Smooth muscle cell (in vitro differentiated cells): ENCODE results near the gene GABRR2. TPM values are rescaled to one million over a fixed set of nuclear protein-coding genes. Genes with fewer than 3 reads are reported as not detected.

Source experiments
- DNase-seq: peaks from one replicate; lab custom pipeline; 2025; ENCODE audit not compliant: unreplicated experiment; lab: John Stamatoyannopoulos, UW
- H2AFZ ChIP-seq: fragments of 200-600 bp; sonication (generic); 2 replicates; pipeline ENCODE4 v1.6.0; 2016; ENCODE audit warnings: antibody characterized with exemption, low read depth, mild to moderate bottlenecking
- H3F3A ChIP-seq: fragments of 200-600 bp; sonication (generic); 2 replicates; pipeline ENCODE4 v1.6.0; 2017; ENCODE audit warnings: antibody characterized with exemption, low read depth
- H3K27ac ChIP-seq: fragments of 200-600 bp; sonication (generic); 2 replicates; pipeline ENCODE4 v1.5.1; 2016; ENCODE audit warnings: low read depth, mild to moderate bottlenecking
- H3K27me3 ChIP-seq: fragments of 200-600 bp; sonication (generic); 2 replicates; pipeline ENCODE4 v1.6.1; 2016; ENCODE audit warnings: low read depth, mild to moderate bottlenecking
- H3K36me3 ChIP-seq: fragments of 200-600 bp; sonication (generic); 2 replicates; pipeline ENCODE4 v1.5.1; 2016; ENCODE audit warnings: low read depth
- H3K4me1 ChIP-seq: fragments of 200-600 bp; sonication (generic); 2 replicates; pipeline ENCODE4 v1.5.1; 2016; ENCODE audit warnings: low read depth
- H3K4me2 ChIP-seq: fragments of 200-600 bp; sonication (generic); 2 replicates; pipeline ENCODE4 v1.6.0; 2016; ENCODE audit warnings: mild to moderate bottlenecking
- H3K4me3 ChIP-seq: fragments of 200-600 bp; sonication (generic); 2 replicates; pipeline ENCODE4 v1.5.1; 2016; ENCODE audit warnings: mild to moderate bottlenecking
- H3K79me2 ChIP-seq: fragments of 200-600 bp; sonication (generic); 2 replicates; pipeline ENCODE4 v1.6.0; 2016; ENCODE audit warnings: low read depth, mild to moderate bottlenecking
- H3K9ac ChIP-seq: fragments of 200-600 bp; sonication (generic); 2 replicates; pipeline ENCODE4 v1.6.0; 2016; ENCODE audit warnings: low read depth
- H3K9me3 ChIP-seq: fragments of 200-600 bp; sonication (generic); replicated peaks from 2 replicates; pipeline ENCODE4 v1.5.1; 2016; ENCODE audit warnings: low read depth
- H4K20me1 ChIP-seq: fragments of 200-600 bp; sonication (generic); 2 replicates; pipeline ENCODE4 v1.6.0; 2016; ENCODE audit warnings: low read depth
- WGBS: methylation state at CpG from one replicate; pipeline ENCODE4 v1.1.7; 2016; ENCODE audit warnings: low lambda C conversion rate; 5-methylcytosine and 5-hydroxymethylcytosine counted together
- polyA plus RNA-seq: library from polyadenylated mRNA; unstranded; fragments of >200 nt; fragmentation: Nextera tagmentation; extraction: Ambion mirVana; gene quantifications from 2 replicates; pipeline ENCODE4 v1.2.1, GENCODE V29; 2016
- total RNA-seq: library from RNA; depleted of rRNA; stranded (reverse); fragments of >200 nt; gene quantifications from 2 replicates; pipeline ENCODE4 v1.2.3, GENCODE V29; 2014
- TF ChIP-seq, protein P1 (sequence below): fragments of 200-600 bp; sonication (generic); IDR thresholded peaks from 2 replicates; pipeline ENCODE4 v1.5.1; 2017; ENCODE audit warnings: borderline replicate concordance, mild to moderate bottlenecking, antibody characterized with exemption; ENCODE audit not compliant: insufficient read depth, poor library complexity, severe bottlenecking

Gene GABRR2
- total and polyA plus RNA-seq, 2 experiments from 2014 or later: 0.24 to 3.2 TPM

DNA sequence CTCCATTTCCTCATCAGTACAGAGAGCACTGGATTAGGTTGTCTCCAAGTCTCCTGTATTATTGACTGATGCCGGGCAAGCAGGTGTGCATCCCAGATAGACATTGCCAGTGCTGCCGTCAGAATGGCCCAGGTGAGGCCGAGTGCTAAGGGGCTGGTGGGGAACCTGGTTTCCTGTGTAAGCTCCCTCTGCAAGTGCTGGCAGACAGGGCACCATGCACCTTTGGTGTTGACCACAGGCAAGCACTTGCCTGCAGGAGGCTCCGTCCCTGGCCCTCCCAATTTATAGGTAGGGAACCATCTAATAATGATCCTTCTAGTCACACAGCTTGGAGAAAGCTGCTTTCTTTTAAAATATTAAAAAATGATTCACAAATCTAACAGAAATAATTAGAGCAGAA lies 98.7 kb downstream of the GABRR2 start:
- no peaks in the 10 kb centered on the region for H3K79me2 ChIP-seq
- no peak overlapping the region for H3K4me3 ChIP-seq
- no peak overlapping the region for H3K27ac ChIP-seq
- no peaks in the 10 kb centered on the region for H4K20me1 ChIP-seq
- DNase-seq: no peak
- no peak overlapping the region for H3K9ac ChIP-seq
- WGBS: 76% methylated on average over 4 of the region's 4 CpGs
- peaks cover 9% of the 10 kb centered on the region for H3K4me1 ChIP-seq
- no peaks in the 10 kb centered on the region for H3F3A ChIP-seq
- H2AFZ ChIP-seq: no peak overlapping the region
- no peaks in the 10 kb centered on the region for H3K27me3 ChIP-seq
- H3K9me3 ChIP-seq: no peaks in the 10 kb centered on the region
- H3K36me3 ChIP-seq: no peaks in the 10 kb centered on the region
- H3K4me2 ChIP-seq: no peak overlapping the region
- TF ChIP-seq, protein P1, sequence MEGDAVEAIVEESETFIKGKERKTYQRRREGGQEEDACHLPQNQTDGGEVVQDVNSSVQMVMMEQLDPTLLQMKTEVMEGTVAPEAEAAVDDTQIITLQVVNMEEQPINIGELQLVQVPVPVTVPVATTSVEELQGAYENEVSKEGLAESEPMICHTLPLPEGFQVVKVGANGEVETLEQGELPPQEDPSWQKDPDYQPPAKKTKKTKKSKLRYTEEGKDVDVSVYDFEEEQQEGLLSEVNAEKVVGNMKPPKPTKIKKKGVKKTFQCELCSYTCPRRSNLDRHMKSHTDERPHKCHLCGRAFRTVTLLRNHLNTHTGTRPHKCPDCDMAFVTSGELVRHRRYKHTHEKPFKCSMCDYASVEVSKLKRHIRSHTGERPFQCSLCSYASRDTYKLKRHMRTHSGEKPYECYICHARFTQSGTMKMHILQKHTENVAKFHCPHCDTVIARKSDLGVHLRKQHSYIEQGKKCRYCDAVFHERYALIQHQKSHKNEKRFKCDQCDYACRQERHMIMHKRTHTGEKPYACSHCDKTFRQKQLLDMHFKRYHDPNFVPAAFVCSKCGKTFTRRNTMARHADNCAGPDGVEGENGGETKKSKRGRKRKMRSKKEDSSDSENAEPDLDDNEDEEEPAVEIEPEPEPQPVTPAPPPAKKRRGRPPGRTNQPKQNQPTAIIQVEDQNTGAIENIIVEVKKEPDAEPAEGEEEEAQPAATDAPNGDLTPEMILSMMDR: no peak

DNA sequence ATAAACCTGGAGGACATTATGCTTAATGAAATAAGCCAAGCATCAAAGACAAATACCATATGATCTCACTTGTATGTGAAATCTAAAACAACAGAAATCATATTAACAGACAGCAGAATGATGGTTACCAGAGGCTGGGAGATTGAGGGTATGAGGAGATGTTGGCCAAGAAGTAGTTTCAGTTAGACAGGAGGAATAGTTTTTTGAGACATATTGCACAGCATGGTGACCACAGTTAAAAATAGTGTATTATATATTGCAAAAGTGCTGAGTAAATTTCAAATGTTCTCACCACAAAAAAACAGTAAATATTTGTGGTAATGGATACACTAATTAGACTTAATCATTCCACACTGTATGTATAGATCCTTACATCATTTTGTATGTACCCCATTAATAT lies 99.7 kb downstream of the GABRR2 start:
- Histone ChIP-seq H3K27me3 (no peaks in the 10 kb centered on the region), H4K20me1 (no peaks in the 10 kb centered on the region), H3K27ac (no peak overlapping the region), H2AFZ (no peak overlapping the region), H3K9ac (no peak overlapping the region), H3K79me2 (no peaks in the 10 kb centered on the region), H3K9me3 (no peaks in the 10 kb centered on the region), H3F3A (no peaks in the 10 kb centered on the region), H3K4me2 (no peak overlapping the region), H3K4me3 (no peak overlapping the region), H3K4me1 (peaks cover 9% of the 10 kb centered on the region), H3K36me3 (no peaks in the 10 kb centered on the region)
- TF ChIP-seq, protein P1: no peak
- DNase-seq: no peak

DNA sequence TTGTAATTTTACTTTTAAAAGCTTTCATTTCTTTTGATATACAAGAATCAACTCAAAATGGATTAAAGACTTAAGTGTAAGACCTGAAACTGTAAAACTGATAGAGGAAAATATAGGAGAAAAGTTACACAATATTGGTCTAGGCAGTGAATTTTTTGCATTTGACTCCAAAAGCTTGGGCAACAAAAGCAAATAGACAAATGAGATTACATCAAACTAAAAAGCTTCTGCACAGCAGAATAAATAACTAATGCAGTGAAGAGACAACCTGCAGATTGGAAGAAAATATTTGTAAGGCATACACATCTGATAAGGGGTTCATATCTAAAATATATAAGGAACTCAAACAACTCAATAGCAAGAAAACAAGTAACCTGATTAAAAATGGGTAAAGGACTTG lies 100.9 kb downstream of the GABRR2 start:
- H3K36me3 ChIP-seq: no peaks in the 10 kb centered on the region
- TF ChIP-seq, protein P1: no peak
- H2AFZ ChIP-seq: no peak overlapping the region
- no peak for DNase-seq
- H3K79me2 ChIP-seq: no peaks in the 10 kb centered on the region
- H3K9ac ChIP-seq: no peak overlapping the region
- no peak overlapping the region for H3K4me3 ChIP-seq
- H4K20me1 ChIP-seq: no peaks in the 10 kb centered on the region
- H3K9me3 ChIP-seq: no peaks in the 10 kb centered on the region
- no peaks in the 10 kb centered on the region for H3F3A ChIP-seq
- H3K27me3 ChIP-seq: no peaks in the 10 kb centered on the region
- H3K27ac ChIP-seq: no peak overlapping the region
- H3K4me2 ChIP-seq: no peak overlapping the region
- peaks cover 9% of the 10 kb centered on the region for H3K4me1 ChIP-seq

DNA sequence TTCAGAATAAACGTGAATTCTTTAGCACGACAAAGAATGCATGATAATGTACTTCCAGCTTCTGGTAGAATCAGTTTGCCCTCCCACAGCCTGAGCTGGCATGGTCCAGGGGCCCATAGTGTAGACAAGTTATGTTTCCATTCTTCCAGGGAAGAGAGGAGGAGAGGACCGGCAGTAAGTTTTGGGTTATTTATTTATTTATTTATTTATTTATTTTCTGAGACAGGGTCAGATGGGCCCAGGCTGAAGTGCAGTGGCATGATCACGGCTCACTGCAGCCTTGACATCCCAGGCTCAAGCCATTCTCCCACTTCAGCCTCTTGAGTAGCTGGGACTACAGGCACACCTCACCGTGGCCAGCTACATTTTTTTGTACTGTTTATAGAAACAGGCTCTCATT lies 102.6 kb downstream of the GABRR2 start:
- H3F3A ChIP-seq: no peaks in the 10 kb centered on the region
- no peak overlapping the region for H3K27ac ChIP-seq
- TF ChIP-seq, protein P1: no peak
- no peak for DNase-seq
- H2AFZ ChIP-seq: no peak overlapping the region
- H3K36me3 ChIP-seq: no peaks in the 10 kb centered on the region
- no peaks in the 10 kb centered on the region for H3K27me3 ChIP-seq
- H3K79me2 ChIP-seq: no peaks in the 10 kb centered on the region
- WGBS: 46% methylated on average over 5 of the region's 5 CpGs
- no peak overlapping the region for H3K4me2 ChIP-seq
- H3K4me1 ChIP-seq: peaks cover 5% of the 10 kb centered on the region
- no peak overlapping the region for H3K4me3 ChIP-seq
- H3K9me3 ChIP-seq: no peaks in the 10 kb centered on the region
- no peaks in the 10 kb centered on the region for H4K20me1 ChIP-seq
- no peak overlapping the region for H3K9ac ChIP-seq
